ENCODE data around the gene TNFAIP1.

GRCh38 chr17:28318759-28319597, 16.6 kb upstream of the TNFAIP1 start, which contains the start of gene TMEM97:
- peak in 1 of 2 donors; percentile 26 for TF ChIP-seq CTCF (conservative IDR thresholded peaks at IDR 0.05 in 1 of 2, IDR thresholded peaks at IDR 0.05 in 1 of 2; ENCODE audit: extremely low read depth in 1 of 2, insufficient read depth in 1 of 2, low read depth in 1 of 2, low read length in 2 of 2)
- TF ChIP-seq EZH2 (IDR thresholded peaks at IDR 0.05; ENCODE audit: borderline replicate concordance, low read length): no peak

All from mammary epithelial cell (primary cell).